GM19351 (cell line): ENCODE data around the gene BHLHE23.

Source experiments
- ATAC-seq: cut with Tn5 transposase; IDR thresholded peaks from one replicate; pipeline ENCODE4 v1.9.1; 2021; ENCODE audit warnings: mild to moderate bottlenecking, moderate library complexity; ENCODE audit not compliant: unreplicated experiment

BHLHE23 gene

DNA sequence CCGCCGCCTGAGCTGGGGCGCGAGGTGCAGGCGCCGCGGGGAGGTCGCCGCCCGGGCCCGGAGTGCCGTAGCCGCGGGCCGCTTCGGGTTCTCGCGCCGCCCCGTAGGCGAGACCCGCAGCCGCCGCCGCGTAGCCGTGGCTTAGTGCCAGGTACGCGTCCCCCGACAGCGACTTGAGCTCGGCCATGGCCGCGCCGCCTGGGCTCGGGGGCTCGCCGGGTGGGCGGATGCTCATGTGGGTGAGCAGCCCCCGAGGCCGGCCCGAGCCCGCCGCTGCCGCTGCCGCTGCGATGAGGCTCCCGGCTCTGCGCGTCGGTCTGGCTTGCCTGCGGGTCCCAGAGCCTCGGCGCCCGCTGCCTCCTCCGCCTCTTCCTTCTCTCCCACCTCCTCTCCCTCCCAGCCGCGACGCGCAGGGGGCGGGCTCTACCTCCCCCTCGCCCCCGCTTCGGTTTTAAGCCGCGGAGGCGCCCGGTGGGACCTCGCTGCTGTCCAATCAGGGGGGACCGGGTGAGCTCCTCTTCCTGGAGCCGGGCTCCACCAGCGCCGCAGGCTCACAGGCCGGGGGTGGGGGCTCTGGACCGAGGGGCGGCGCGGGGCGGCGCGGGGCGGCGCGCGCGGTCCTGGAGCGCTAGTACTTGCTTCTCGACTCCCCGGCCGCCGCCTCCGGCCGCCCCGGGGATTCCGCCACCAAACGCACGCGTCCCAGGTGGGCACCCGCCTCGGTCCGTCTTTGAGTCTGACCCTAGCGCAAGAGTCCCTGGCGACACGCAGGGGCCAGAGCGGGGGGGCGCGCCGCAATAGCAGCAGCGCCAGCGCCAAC lies at the start of gene BHLHE23:
TSS of gene BHLHE23 (minus strand) at position 425 of the 820 bp plus-strand sequence. CDS start at position 235, 190 bp downstream.
- no peak for ATAC-seq

DNA sequence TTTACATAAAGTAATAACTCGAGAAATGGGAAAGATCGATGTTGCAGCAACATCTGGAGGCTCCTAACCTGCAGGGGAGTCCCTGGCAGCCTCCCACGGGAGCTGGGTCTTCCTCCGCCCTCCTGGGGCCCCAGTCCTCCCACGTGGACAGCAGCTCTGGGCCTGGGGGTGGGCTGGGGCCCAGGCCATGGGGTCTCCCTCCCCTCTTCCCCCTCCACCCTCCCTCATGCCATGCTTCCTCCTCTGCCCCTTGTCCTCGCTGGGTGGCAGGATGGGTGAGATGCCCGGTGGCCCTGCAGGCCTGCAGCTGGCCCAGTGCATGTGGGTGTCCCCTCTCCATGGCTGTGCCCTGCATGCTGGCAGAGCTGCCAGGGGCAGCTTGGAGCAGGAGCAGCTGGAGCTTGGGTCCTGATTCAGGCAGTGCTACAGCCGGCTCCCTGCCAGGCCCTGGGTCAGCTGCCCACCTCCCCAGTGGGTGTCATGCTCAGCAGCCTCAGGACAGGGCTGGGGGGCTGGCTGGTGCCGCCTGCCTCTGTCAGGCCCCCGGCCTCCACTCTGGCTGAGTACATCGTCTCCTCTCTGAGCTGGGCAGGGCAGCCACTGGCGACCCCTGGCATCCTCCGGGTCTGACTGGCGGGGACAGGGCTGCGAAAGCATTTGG lies 48.9 kb upstream of the BHLHE23 start:
- ATAC-seq = no peak

DNA sequence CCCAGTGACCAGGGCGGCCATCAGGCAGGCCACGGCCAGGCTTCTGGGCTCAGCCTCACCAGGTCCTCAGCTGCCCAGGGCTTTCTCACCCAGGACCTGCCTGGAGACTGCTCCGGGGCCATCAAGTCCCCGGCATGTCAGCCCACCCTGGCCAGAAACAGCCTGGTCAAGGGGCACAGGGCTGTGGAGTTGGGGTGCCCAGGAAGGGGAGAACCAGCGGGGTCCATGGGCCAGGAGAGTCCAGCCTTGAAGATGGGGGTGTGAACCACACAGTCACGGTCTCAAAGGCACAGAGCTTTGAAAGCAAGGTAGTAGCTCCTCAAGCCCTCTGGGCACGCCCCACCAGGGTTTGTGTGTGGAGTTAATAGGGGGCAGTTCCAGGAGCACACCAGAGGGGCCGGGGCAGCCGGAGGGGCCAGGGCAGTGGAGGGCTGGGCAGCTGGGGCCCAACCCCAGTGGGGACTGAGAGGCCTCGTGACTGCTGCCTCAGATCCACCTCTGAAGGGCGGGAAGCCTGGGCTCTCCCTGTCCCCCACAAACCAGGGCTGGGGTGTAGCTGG lies 48.0 kb upstream of the BHLHE23 start:
- no peak for ATAC-seq

GRCh38 chr20:63054103-63054474 lies 47.3 kb upstream of the BHLHE23 start:
- no peak for ATAC-seq

DNA sequence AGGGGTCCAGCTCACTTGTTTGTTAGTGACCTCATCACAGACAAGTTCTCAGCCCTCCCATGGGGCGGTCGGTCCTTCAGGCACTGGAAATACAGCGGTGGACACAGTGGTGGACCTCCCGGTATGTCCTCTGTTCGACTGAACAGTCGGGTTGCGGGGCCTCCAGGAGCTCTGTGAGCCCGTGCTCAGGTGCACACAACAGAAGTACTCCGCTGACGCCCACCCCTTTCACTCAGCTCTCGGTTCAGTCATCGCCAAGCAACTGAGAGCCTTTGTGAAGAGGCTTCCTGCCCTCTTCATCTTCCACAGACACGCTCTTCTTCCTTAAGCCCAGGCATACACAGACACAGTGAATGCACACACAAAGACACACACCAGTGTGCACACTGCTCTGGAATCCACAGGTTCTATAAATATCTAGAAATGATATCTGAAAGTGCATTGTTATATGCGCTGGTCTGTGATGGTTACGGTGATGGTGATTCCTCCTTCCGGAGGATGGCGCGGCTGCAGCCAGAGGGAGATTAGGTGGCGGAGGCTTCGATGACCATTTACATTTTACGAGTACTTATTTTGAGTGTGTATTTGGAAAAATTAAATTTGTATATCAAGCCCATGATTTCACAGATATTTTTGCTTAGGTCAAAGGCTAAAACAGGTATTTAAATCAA lies 46.8 kb upstream of the BHLHE23 start:
- no peak for ATAC-seq

DNA sequence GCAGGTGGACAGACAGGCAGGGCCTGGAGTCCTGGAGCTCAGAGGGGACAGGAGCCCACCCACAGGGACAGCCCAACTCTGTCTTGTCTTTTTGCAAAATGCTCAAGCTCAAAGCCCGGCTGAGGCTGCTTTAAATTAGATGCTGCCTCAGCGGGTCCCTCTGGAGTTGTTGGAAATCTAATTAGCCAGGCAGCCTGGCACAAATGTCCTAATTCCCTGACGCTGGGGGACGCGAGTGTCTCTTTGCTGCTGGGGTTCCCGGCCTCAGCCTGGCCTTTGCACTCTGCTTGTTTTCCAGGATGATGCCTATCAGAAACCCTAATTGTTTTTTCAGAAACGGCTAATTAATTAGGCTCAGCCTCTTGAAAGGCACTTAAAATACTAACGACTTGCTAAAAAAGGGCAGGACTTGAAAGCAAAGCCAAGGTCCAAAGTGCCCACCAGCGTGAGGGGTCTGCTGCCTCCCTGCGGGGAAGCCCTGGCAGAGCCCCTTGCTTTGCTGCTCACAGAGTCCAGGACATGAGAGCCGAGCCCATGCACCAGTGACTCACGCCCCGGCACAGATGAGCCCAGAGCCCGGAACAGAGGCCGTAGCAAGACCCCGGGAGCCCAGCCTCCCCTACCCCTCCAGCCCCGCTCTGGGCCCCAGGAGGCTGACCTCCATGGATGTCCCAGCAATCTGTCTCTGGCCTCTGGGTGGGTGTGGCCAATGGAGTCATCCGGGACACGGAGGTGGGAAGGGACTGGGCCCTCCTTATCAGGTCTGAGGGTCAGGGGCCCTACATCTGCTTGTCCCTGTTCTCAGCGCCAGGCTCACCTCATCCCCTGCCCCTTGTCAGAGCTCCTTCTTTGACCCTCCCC lies 46.0 kb upstream of the BHLHE23 start:
- no peak for ATAC-seq

DNA sequence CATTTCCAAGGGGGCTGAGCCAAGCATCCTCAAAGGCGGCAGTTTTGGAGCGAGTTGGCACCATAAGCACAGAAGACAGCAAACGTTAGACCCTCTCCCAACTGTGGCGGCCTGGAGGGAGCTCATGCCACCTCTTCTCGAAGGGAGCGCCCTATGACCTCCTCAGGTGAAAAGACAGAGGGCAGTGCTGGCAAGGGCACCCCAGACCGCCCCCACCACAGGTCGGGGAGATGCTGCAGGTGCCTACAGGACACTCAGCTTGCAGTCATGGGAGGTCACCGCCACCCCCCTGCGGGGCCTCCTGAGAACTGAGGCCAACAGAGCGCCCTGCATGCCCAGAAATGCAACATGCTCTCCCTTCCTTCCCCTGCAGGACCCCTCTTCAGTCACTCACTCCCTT lies 45.1 kb upstream of the BHLHE23 start:
- ATAC-seq = no peak

GRCh38 chr20:63051186-63051860 lies 44.6 kb upstream of the BHLHE23 start:
- ATAC-seq = no peak

GRCh38 chr20:63050406-63050805 lies 43.6 kb upstream of the BHLHE23 start:
- no peak for ATAC-seq

DNA sequence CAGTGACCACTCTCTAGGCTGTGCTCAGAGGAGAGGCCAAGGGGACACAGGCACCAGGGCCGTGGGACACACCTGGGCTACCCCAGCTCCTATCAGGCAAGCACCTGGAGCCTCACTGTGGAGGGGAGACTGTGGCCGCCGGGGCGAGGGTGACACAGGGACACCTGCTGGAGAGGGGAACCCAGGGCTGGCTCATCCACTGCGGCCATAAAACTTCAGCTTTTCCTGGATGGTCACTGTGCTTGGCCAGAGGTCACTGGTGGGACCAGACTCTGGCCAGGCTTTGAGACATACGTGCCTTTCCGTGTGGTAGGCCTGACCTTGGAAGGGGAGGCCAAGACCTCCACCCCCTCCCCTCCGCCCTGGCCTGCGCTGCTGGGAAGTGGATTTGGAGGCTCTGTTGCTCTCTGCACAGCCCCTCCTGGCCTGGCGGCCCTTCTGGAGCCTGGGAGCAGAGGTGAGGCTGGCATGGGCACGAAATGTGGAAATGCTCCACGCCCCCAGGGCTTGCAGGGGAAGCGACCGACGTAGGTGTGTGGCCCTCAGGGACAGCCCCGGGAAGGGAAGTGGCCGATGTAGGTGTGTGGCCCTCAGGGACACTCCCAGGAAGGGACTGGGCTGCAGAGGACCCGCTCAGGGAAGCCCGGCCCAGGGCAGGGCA lies 42.9 kb upstream of the BHLHE23 start:
- ATAC-seq = no peak

DNA sequence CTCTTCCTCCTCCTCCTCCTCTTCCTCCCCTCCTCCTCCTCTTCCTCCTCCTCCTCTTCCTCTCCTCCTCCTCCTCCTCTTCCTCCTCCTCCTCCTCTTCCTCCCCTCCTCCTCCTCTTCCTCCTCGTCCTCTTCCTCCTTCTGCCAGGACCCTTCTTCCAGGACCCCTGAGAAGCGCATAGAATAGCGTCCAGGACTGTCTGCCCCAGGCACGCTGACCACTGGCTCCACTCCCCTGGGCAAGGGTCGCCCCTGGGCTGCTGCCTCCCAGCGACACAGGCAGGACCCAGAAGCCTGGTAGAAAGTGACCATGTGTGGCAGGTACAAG lies 42.4 kb upstream of the BHLHE23 start:
- no peak for ATAC-seq

GRCh38 chr20:63048516-63049190 lies 41.9 kb upstream of the BHLHE23 start:
- no peak for ATAC-seq

GRCh38 chr20:63047946-63048345 lies 41.2 kb upstream of the BHLHE23 start:
- no peak for ATAC-seq

DNA sequence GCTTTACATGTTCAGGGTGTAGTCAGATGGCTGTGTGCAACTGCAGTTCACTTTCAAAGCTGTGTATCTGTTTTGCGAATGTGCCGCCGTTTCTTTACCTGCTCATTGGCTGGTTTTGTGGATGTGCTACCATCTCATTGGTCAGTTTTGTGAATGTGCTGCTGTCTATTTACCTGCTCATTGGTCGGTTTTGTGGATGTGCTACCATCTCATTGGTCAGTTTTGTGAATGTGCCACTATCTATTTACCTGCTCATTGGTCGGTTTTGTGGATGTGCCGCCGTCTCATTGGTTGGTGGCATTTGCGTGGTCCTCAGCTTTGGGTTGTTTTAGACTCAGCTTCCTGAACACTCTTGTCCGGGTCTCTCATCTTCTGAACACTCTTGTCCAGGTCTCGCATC lies 40.5 kb upstream of the BHLHE23 start:
- no peak for ATAC-seq

DNA sequence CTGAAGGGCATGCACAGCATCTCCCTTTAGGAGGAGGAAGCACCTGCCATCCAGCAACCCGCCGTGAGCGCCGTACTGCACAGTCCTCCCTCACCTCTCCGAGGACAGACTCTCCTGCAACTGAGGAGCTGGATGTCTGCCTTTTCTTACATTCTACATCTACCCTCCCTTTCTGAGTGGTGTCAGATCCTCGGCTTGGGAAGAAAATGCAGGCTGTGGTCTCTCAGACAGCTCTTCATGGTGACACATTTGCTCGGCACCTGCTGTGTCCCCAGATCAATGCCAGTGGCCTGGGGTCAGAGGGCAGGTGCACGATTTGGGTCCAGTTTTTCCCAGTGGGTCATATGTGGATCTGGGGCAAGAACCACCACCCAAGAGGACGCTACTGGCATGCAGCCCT lies 40.1 kb upstream of the BHLHE23 start:
- no peak for ATAC-seq

DNA sequence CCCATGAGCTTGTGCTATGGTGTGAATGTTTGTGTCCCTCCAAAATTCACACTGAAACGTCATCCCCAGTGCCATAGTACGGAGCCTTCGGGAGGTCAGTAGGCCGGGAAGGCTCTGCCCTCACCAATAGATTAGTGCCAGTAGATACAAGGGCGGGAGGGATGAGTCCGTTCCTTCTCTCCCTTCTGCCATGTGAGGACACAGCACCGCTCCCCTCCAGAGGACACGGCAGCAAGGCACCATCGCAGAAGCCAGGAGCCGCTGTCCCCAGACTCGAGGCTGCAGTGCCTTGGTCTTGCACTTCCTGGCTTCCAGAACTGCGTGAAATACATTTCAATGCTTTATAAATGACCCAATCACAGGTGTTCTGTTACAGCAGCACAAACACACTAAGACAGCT lies 39.2 kb upstream of the BHLHE23 start:
- ATAC-seq = no peak

GRCh38 chr20:63045401-63045800 lies 38.6 kb upstream of the BHLHE23 start:
- ATAC-seq = no peak

DNA sequence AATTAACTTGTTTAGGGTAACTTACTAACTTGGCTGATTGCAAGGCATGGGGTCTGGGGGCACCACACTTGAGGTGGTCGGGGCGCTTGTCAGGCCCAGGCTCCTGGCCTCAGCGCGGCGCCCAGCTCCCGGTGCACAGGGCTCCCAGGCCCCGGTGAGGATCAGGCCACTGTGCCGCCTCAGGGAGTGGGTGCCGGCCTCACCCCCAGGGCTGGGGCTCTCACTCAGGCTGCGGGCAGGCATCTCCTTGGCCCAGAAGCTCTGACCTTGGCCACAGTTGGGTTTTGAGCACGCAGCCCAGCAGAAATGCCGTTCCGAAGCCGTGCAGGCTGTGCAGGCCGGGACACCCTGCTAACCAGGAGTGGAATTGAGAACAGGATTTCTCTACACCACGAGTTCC lies 37.8 kb upstream of the BHLHE23 start:
- no peak for ATAC-seq

DNA sequence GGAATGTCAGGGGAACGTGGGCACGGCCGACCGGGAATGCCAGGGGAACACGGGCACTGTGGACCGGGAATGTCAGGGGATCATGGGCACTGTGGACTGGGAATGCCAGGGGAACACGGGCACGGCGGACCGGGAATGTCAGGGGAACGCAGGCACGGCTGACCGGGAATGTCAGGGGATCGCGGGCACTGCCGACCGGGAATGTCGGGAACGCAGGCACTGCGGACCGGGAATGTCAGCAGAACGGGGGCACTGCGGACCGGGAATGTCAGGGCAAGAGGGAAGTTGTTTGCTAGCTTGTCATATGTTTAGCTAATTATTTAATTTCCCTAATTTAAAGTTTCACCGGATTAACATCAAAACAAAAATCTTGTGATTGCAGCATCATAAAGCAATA lies 37.4 kb upstream of the BHLHE23 start:
- ATAC-seq = no peak
